GM19238 (cell line): ENCODE results near the gene GMDS.

Experiments used
- DNase-seq: peaks from one replicate; pipeline ENCODE4 v3.0.0; 2011; ENCODE audit warnings: low spot score; ENCODE audit not compliant: insufficient read length

GMDS gene

DNA sequence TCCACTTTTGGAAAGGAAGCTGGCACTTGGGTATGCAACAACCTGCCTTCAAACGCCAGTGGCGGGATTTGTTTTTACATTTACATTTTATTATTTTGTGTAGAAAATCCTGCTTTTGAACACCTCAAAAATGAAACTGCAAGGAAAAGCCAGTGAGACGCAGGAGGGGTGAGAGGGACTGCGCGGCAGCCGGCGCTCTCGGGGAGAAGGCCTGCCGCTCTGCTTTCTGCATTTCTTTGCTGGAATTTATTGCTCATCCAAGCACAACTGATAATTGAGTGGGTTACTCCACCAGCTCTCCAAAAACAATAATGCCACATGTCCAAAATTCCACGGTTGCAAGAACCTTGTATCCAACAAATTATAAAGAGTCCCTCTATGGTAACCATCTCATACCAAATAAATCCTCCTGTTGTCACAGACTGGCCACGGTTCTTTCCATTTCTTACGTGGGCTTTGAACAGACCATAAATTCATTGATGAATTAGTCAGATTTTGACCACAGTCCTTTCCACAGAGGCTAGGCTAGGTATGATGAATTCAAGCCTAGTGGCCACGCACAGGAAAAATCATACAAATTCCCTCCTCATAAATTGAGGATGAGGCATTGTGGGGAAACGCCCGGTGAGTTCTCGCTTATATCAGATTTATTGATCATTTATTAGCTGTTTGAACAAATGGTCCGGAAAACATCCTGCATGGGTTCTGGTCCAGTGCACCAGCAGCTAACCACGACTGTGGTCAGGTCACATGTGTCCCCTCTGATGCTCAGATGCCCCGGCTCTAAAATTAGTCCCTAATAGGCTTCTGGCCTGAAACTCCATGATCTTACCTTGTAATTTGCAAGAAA lies 667.3 kb downstream of the GMDS start:
- DNase-seq, result no peak

DNA sequence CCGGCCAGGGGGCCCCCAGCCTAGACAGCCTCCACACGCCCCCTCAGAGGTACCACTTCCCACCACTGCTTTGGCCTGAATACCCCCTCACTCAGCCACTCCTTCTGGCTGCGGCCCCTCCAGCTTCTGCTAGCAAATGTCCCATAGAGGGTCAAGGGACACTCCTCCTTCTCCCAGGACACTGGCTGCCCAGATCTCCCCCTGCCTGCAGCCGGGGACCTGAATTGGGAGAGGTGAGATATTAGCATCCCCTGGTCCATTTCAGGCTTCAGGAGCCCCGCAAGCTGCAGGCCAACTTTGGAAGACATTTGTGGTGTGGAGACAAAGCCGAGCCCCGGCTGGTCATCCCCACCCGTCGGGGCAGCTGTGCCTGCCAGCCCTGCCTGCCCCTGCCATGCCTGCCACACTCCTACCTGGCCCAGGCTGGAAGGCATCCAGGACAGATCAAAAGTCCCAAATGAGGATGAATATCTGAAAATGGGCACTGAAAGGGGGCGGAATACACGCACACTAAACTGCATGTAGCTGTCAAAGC lies 668.2 kb downstream of the GMDS start:
- DNase-seq, result no peak

DNA sequence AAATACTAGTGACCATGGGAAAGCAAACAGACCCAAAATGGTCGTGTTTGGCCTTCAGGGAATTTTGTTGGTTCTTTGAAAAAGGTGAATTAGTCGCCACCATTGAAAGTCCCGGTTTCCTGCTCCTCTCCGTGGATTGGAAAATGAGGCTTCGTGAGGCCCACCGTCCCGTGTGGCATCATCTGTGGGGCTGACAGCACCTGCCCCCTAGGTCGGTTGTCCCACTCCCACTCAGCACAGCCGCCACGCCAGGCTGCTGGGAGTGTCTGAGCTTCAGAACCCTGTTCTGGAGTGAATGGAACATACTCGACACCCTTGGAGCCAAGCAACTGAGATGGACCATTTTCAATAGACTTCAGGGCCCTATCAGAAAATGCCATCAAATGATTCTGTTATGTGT lies 668.7 kb downstream of the GMDS start:
- DNase-seq, result no peak

DNA sequence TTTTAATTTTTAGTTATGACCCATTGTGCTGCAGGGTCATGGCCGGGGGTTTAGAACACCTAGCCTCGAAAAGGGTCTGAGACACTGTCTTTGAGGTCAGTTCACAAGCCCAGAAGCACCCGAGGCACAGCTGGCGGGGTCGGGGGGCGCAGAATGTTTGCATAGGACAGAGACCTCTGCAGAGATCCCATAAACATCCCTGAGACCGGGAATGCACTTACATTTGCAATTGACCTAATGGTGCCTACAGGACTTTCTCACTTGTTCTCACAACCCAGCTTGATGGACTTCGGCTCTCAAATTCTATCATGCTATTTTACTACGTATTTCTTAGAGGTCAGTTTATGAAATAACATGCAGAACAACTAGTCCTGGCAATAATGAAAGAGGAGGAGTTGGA lies 669.2 kb downstream of the GMDS start:
- DNase-seq, result no peak

DNA sequence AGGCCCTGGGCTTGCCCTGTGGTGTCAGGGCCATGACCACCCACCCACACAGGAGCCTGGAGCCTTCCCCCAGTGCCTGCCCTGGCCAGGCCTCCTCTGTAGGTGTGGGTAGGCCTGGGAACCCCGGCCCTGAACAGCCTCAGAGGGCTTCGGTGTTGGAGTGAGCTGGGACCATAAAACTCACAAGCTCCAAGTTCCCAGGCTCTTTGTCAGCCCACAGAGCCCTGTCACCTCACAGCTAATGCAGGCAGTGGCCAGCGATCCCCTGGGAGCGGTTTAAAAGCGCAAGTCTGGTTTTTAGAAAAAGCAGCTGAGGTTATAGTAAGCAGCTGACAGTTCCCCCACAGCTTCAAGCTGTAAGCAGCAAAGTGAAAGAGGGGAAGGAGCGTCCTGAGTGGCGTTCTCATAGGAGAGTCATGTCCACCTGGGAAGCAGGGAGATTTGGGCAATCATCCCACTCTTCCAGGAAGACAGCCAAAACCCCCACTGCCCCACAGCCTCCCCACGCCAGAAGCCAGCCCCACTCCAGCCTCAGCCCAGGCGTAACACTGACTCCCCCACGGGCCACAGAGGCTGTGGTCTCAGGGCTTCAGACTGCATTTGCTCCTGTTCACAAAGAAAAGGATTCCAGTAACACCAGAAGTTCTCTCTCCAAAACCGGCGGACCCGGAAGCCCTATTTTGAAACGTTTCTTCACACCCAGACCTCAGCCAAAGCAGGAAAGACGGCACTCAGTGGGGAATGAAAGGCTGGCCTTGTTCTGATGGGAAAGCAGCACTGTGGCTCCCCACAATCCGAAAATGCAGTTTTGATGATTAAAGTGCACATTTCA lies 670.0 kb downstream of the GMDS start:
- no peak for DNase-seq

DNA sequence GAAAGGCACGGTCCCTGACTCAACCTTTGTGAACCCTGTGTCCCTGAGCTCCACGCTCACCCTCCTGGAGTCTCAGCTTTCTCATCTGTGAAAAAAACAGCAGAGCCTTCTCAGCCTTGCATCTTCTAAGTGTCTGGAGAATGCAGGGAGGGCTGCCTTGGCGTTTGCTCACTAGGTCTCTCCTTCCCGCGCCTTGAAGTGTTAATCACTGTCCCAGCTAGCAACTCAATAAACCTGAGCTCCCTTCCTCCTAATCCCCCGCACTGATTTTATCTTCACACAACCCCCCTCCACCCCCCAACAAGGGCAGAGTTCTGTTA lies 670.6 kb downstream of the GMDS start:
- no peak for DNase-seq

DNA sequence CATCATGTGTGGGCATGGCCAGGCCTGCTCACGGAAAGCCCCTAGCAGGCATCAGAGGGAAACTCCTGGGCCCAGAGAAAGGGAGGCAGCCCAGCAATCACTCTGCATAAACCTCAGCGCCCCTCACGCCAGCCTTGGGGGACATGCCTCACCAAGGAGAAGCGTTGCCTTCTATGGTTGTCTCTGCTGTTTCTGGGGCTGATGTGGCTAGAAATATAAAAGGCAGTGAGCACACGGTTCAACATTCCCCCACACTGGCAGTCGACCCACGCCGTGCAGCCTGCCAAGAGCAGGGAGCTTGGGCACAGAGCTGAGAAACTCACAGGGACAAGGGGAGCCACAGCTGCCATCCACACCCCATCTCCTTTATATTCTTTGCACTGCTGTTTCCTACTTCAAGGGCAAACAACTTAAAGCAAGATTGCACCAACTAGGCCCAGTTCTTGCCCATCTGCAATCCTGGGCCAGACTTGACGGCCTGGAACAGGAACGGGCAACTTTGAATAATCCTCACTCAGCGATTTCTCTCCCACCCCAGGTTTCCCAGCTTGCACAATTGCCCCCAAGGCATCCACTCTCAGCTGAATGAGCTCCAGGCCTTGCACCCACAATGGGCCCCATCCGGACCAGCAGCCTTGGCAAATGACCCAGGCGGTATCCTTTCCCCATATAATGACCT lies 671.2 kb downstream of the GMDS start:
- no peak for DNase-seq
